CD14-positive monocyte (primary cell): ENCODE measurements around the gene HMCN2. TPM values are rescaled to one million over a fixed set of nuclear protein-coding genes. Genes with fewer than 3 reads are reported as not detected.

Experiments used
- DNase-seq, 3 donors: peaks; one replicate each; pipeline ENCODE4 v3.0.0-alpha.2; 2011 to 2022
- H2AFZ ChIP-seq: 2 replicates; pipeline ENCODE4 v1.6.0; 2012; ENCODE audit warnings: mild to moderate bottlenecking, low read depth, low read length, inconsistent platforms; ENCODE audit not compliant: insufficient read depth, poor library complexity, severe bottlenecking
- H3K27ac ChIP-seq, 2 donors: 1 replicate in 1 of 2; 2 replicates in 1 of 2; pipeline ENCODE4 v1.5.1; 2012 to 2013; ENCODE audit warnings: low read length in 2 of 2, control low read depth in 1 of 2, inconsistent platforms in 1 of 2, low read depth in 1 of 2, mild to moderate bottlenecking in 1 of 2
- H3K27me3 ChIP-seq, 2 donors: one replicate each; pipeline versions ENCODE4 v1.6.0 to v1.6.1; 2011 to 2013; ENCODE audit warnings: low read length in 2 of 2; ENCODE audit not compliant: control insufficient read depth in 2 of 2, insufficient read depth in 2 of 2
- H3K36me3 ChIP-seq, 2 donors: replicated peaks in 1 of 2; 1 replicate in 1 of 2; 2 replicates in 1 of 2; pipeline versions ENCODE4 v1.5.1 to v1.6.1; 2012 to 2013; ENCODE audit warnings: low read length in 2 of 2, control low read depth in 1 of 2, inconsistent platforms in 1 of 2, mild to moderate bottlenecking in 1 of 2; ENCODE audit not compliant: insufficient read depth in 2 of 2, control insufficient read depth in 1 of 2
- H3K4me1 ChIP-seq, 2 donors: 1 replicate in 1 of 2; 2 replicates in 1 of 2; pipeline versions ENCODE4 v1.5.1 to v1.6.1; 2012 to 2013; ENCODE audit warnings: low read length in 2 of 2, control low read depth in 1 of 2, inconsistent platforms in 1 of 2, mild to moderate bottlenecking in 1 of 2, moderate library complexity in 1 of 2; ENCODE audit not compliant: insufficient read depth in 2 of 2, control insufficient read depth in 1 of 2
- H3K4me2 ChIP-seq: replicated peaks from 2 replicates; pipeline ENCODE3; 2012; ENCODE audit warnings: low read length, moderate library complexity, mild to moderate bottlenecking; ENCODE audit not compliant: poor library complexity, severe bottlenecking; ENCODE audit errors: extremely low read depth
- H3K4me3 ChIP-seq, 3 experiments: fragments of 200-600 bp in 1 of 3; sonication (generic) in 1 of 3; replicated peaks in 1 of 3; 1 replicate in 2 of 3; 2 replicates in 1 of 3; pipeline ENCODE4 v1.5.1; 2011 to 2013; ENCODE audit warnings: low read length in 3 of 3, mild to moderate bottlenecking in 3 of 3, control low read depth in 2 of 3, low read depth in 2 of 3, inconsistent platforms in 1 of 3, moderate library complexity in 1 of 3
- H3K79me2 ChIP-seq: 2 replicates; pipeline ENCODE4 v1.6.0; 2012; ENCODE audit warnings: mild to moderate bottlenecking, control low read depth, inconsistent platforms, low read length, moderate library complexity; ENCODE audit not compliant: insufficient read depth
- H3K9ac ChIP-seq: 2 replicates; pipeline ENCODE4 v1.6.0; 2017; ENCODE audit warnings: low read length, mild to moderate bottlenecking; ENCODE audit not compliant: insufficient read depth, poor library complexity, severe bottlenecking
- H3K9me3 ChIP-seq, 2 donors: replicated peaks in 1 of 2; 1 replicate in 1 of 2; 2 replicates in 1 of 2; pipeline versions ENCODE4 v1.5.1 to v1.6.1; 2012 to 2013; ENCODE audit warnings: low read length in 2 of 2, control low read depth in 1 of 2; ENCODE audit not compliant: control insufficient read depth in 1 of 2, insufficient read depth in 1 of 2
- H4K20me1 ChIP-seq: 2 replicates; pipeline ENCODE4 v1.6.0; 2012; ENCODE audit warnings: mild to moderate bottlenecking, low read length, control low read depth, moderate library complexity; ENCODE audit not compliant: insufficient read depth
- H3K27ac Mint-ChIP-seq, 7 donors: one replicate each; pipeline ENCODE4 v1.8.0; 2020; ENCODE audit warnings: mild to moderate bottlenecking in 7 of 7, mixed read lengths in 7 of 7, moderate library complexity in 6 of 7, inconsistent platforms in 2 of 7
- H3K27me3 Mint-ChIP-seq, 3 donors: one replicate each; pipeline ENCODE4 v1.8.0; 2021 to 2022; ENCODE audit warnings: low read depth in 3 of 3, mild to moderate bottlenecking in 3 of 3, mixed read lengths in 3 of 3, moderate library complexity in 3 of 3, inconsistent platforms in 1 of 3
- H3K36me3 Mint-ChIP-seq, 2 donors: one replicate each; pipeline ENCODE4 v1.8.0; 2020; ENCODE audit warnings: mixed read lengths in 2 of 2, inconsistent platforms in 1 of 2, mild to moderate bottlenecking in 1 of 2
- H3K4me1 Mint-ChIP-seq: one replicate; pipeline ENCODE4 v1.8.0; 2020; ENCODE audit warnings: mild to moderate bottlenecking, mixed read lengths
- H3K4me3 Mint-ChIP-seq, 2 donors: one replicate each; pipeline ENCODE4 v1.8.0; 2020; ENCODE audit warnings: mild to moderate bottlenecking in 2 of 2, mixed read lengths in 2 of 2, moderate library complexity in 1 of 2
- H3K9me3 Mint-ChIP-seq, 7 donors: one replicate each; pipeline ENCODE4 v1.8.0; 2020 to 2022; ENCODE audit warnings: mixed read lengths in 7 of 7, mild to moderate bottlenecking in 6 of 7, moderate library complexity in 6 of 7, inconsistent platforms in 2 of 7
- CTCF ChIP-seq: fragments of 200-600 bp; IDR thresholded peaks from one replicate; pipeline ENCODE4 v1.8.0; 2022; ENCODE audit warnings: antibody characterized with exemption, mild to moderate bottlenecking
- WGBS: methylation state at CpG from one replicate; pipeline ENCODE4 v1.1.5; 2013; ENCODE audit warnings: missing lambda C conversion rate; ENCODE audit not compliant: insufficient coverage; 5-methylcytosine and 5-hydroxymethylcytosine counted together
- intact Hi-C, 2 donors: fragments of 100-400 bp; cut with micrococcal nuclease; formaldehyde crosslinking; loops; one replicate each; pipeline versions ENCODE4 v1.15.0 to v1.15.1; 2023
- polyA plus RNA-seq, 3 donors: library from polyadenylated mRNA; depleted of rRNA in 1 of 3; unstranded in 2 of 3; stranded (reverse) in 1 of 3; fragments of 300-500 nt in 2 of 3; fragments of >200 nt in 1 of 3; fragmentation: Illumina TruSeq in 2 of 3; gene quantifications; 1 replicate in 2 of 3; 2 replicates in 1 of 3; pipeline ENCODE4 v1.2.3, GENCODE V29; 2012 to 2021

The HMCN2 gene
- polyA plus RNA-seq, 3 donors = not detected

- DNase-seq = no peak
- H3K4me1 ChIP-seq = no peaks in the 10 kb centered on the region
- H3K79me2 ChIP-seq = no peaks in the 10 kb centered on the region
- H3K27ac ChIP-seq = no peak overlapping the region
- Mint-ChIP-seq H3K27me3 (peaks cover 2 to 17% (median 6%) of the 10 kb centered on the region in 3 donors), H3K9me3 (peaks cover 0 to 1% (median 0%) of the 10 kb centered on the region in 7 donors), H3K4me3 (no peak overlapping the region), H3K4me1 (no peaks in the 10 kb centered on the region), H3K36me3 (no peaks in the 10 kb centered on the region), H3K27ac (no peak overlapping the region)
- intact Hi-C loops = no loop called here
- H3K36me3 ChIP-seq = no peaks in the 10 kb centered on the region
- H3K27me3 ChIP-seq = no peaks in the 10 kb centered on the region
- no peaks in the 10 kb centered on the region for H4K20me1 ChIP-seq
- WGBS = 70% methylated on average over 8 of the region's 17 CpGs
- H3K4me3 ChIP-seq = no peak overlapping the region
- no peak overlapping the region for H3K9ac ChIP-seq
- no peak overlapping the region for H3K4me2 ChIP-seq
- H2AFZ ChIP-seq = no peak overlapping the region
- H3K9me3 ChIP-seq = no peaks in the 10 kb centered on the region
- no peak for TF ChIP-seq CTCF
Measured at GRCh38 chr9:130421154-130421801, 155.7 kb downstream of the HMCN2 start.

- intact Hi-C loops = no loop called here
- H3K9ac ChIP-seq = no peak overlapping the region
- no peak for TF ChIP-seq CTCF
- H3K4me1 ChIP-seq = no peaks in the 10 kb centered on the region
- 76% methylated on average over 13 of the region's 13 CpGs for WGBS
- no peaks in the 10 kb centered on the region for H3K79me2 ChIP-seq
- no peaks in the 10 kb centered on the region for H4K20me1 ChIP-seq
- H2AFZ ChIP-seq = no peak overlapping the region
- no peaks in the 10 kb centered on the region for H3K27me3 ChIP-seq
- H3K36me3 ChIP-seq = no peaks in the 10 kb centered on the region
- no peak overlapping the region for H3K4me2 ChIP-seq
- Mint-ChIP-seq H3K27me3 (peaks cover 2 to 17% (median 6%) of the 10 kb centered on the region in 3 donors), H3K27ac (no peak overlapping the region), H3K4me3 (no peak overlapping the region), H3K36me3 (no peaks in the 10 kb centered on the region), H3K9me3 (peaks cover 0 to 1% (median 0%) of the 10 kb centered on the region in 7 donors), H3K4me1 (no peaks in the 10 kb centered on the region)
- no peak overlapping the region for H3K4me3 ChIP-seq
- H3K27ac ChIP-seq = no peak overlapping the region
- H3K9me3 ChIP-seq = no peaks in the 10 kb centered on the region
- no peak for DNase-seq
Measured at GRCh38 chr9:130421802-130422276, 156.3 kb downstream of the HMCN2 start.
